Caco-2 (cell line): ENCODE data around the gene CTTNBP2. TPM values are rescaled to one million over a fixed set of nuclear protein-coding genes. Genes with fewer than 3 reads are reported as not detected.

ENCODE experiments used
- BruUV-seq: library from RNA; stranded (reverse); fragments of 400-500 nt; replicated peaks from 2 replicates; lab custom pipeline; 2021; lab: Mats Ljungman, UMichigan
- CTCF ChIA-PET: fragments of 300-600 bp; sonication (Branson Sonifier 250); formaldehyde crosslinking; loops from one replicate; lab custom pipeline; 2022; ENCODE audit warnings: antibody characterized with exemption; lab: Charles Lee
- POLR2A ChIA-PET: fragments of 300-600 bp; sonication (Branson Sonifier 250); formaldehyde crosslinking; loops from one replicate; lab custom pipeline; 2022; ENCODE audit warnings: antibody characterized with exemption; lab: Charles Lee
- DNase-seq, 2 experiments: peaks; one replicate each; pipeline versions ENCODE4 v3.0.0 to v3.0.0-alpha.2; 2020 to 2022
- H3K27me3 ChIP-seq: replicated peaks from 2 replicates; pipeline ENCODE4 v1.6.0; 2011; ENCODE audit warnings: low read length; ENCODE audit not compliant: control insufficient read depth, insufficient read depth
- H3K36me3 ChIP-seq: 2 replicates; pipeline ENCODE4 v1.5.1; 2011; ENCODE audit warnings: low read length; ENCODE audit not compliant: control insufficient read depth, insufficient read depth
- H3K4me1 ChIP-seq: fragments of 250-450 bp; sonication (Bioruptor Pico); 2 replicates; pipeline ENCODE4 v1.5.1; 2020; ENCODE audit warnings: mild to moderate bottlenecking
- H3K4me3 ChIP-seq: 2 replicates; pipeline ENCODE4 v1.5.1; 2011; ENCODE audit warnings: low read depth, mild to moderate bottlenecking, control low read depth, low read length
- H3K9me3 ChIP-seq: fragments of 250-450 bp; sonication (Bioruptor Pico); 2 replicates; pipeline ENCODE4 v1.5.1; 2020; ENCODE audit warnings: mild to moderate bottlenecking, moderate library complexity
- H3K27ac Mint-ChIP-seq: one replicate; pipeline ENCODE4 v1.8.0; 2022; ENCODE audit warnings: mixed read lengths; ENCODE audit not compliant: unreplicated experiment
- H3K27me3 Mint-ChIP-seq: one replicate; pipeline ENCODE4 v1.8.0; 2022; ENCODE audit warnings: mixed read lengths; ENCODE audit not compliant: insufficient read depth, unreplicated experiment
- H3K36me3 Mint-ChIP-seq: one replicate; pipeline ENCODE4 v1.8.0; 2022; ENCODE audit warnings: mild to moderate bottlenecking, mixed read lengths; ENCODE audit not compliant: insufficient read depth, unreplicated experiment
- H3K4me1 Mint-ChIP-seq: one replicate; pipeline ENCODE4 v1.8.0; 2022; ENCODE audit warnings: low read depth, mixed read lengths; ENCODE audit not compliant: unreplicated experiment
- H3K4me3 Mint-ChIP-seq: one replicate; pipeline ENCODE4 v1.8.0; 2022; ENCODE audit warnings: mild to moderate bottlenecking, moderate library complexity, mixed read lengths; ENCODE audit not compliant: unreplicated experiment
- H3K9me3 Mint-ChIP-seq: one replicate; pipeline ENCODE4 v1.8.0; 2022; ENCODE audit warnings: mixed read lengths; ENCODE audit not compliant: unreplicated experiment
- intact Hi-C: fragments of 100-400 bp; cut with micrococcal nuclease; formaldehyde crosslinking; loops from one replicate; pipeline ENCODE4 v1.10.0; 2022; ENCODE audit not compliant: unreplicated experiment
- total RNA-seq: library from RNA; stranded (reverse); gene quantifications from 2 replicates; pipeline ENCODE4 v1.2.3, GENCODE V29; 2022
- TF ChIP-seq, protein P1 (sequence below), 2 experiments: fragments of 200-600 bp in 1 of 2; IDR thresholded peaks; 1 replicate in 1 of 2; 2 replicates in 1 of 2; pipeline versions ENCODE4 v1.5.1 to v1.8.0; 2011 to 2022; ENCODE audit warnings: antibody characterized with exemption in 1 of 2, control low read depth in 1 of 2, inconsistent platforms in 1 of 2, low read depth in 1 of 2, low read length in 1 of 2, mild to moderate bottlenecking in 1 of 2, moderate library complexity in 1 of 2; ENCODE audit not compliant: insufficient read depth in 1 of 2, severe bottlenecking in 1 of 2, unreplicated experiment in 1 of 2

Gene CTTNBP2
- total RNA-seq, 1 experiment from 2014 or later: 3.2 TPM

DNA sequence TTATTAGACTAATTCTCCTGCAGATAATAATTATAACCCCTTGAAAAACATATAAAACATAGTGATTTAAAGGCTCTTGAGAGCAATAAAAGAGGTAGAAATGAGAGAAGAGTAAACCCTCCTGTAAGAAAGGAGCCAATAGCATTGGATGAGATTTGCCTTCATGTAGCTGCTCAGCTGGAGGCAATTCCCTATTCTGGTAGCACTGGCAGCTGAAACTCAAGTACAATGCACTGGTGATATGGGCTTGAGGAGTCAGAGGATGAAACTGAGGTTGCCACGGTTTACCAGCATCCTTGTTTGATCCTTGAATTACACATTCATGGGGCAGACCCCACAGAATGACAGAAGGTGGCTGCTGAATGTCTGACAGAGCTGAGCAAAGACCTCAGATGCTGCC is 76.4 kb downstream of the CTTNBP2 start:
- DNase-seq: no peak
- TF ChIP-seq, protein P1, sequence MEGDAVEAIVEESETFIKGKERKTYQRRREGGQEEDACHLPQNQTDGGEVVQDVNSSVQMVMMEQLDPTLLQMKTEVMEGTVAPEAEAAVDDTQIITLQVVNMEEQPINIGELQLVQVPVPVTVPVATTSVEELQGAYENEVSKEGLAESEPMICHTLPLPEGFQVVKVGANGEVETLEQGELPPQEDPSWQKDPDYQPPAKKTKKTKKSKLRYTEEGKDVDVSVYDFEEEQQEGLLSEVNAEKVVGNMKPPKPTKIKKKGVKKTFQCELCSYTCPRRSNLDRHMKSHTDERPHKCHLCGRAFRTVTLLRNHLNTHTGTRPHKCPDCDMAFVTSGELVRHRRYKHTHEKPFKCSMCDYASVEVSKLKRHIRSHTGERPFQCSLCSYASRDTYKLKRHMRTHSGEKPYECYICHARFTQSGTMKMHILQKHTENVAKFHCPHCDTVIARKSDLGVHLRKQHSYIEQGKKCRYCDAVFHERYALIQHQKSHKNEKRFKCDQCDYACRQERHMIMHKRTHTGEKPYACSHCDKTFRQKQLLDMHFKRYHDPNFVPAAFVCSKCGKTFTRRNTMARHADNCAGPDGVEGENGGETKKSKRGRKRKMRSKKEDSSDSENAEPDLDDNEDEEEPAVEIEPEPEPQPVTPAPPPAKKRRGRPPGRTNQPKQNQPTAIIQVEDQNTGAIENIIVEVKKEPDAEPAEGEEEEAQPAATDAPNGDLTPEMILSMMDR (IDR thresholded peaks at IDR 0.05; ENCODE audit: insufficient read depth in 1 of 2, low read depth in 1 of 2, low read length in 1 of 2, severe bottlenecking in 1 of 2, unreplicated experiment in 1 of 2): no peak
- Mint-ChIP-seq H3K4me3 (no peak overlapping the region), H3K27ac (no peak overlapping the region), H3K9me3 (no peaks in the 10 kb centered on the region), H3K4me1 (no peaks in the 10 kb centered on the region), H3K36me3 (no peaks in the 10 kb centered on the region), H3K27me3 (peaks cover 6% of the 10 kb centered on the region)
- CTCF ChIA-PET: no interaction called here
- BruUV-seq: no TSS peak
- H3K27me3 ChIP-seq: no peaks in the 10 kb centered on the region; the same call in 1 of the 2 replicates
- no peaks in the 10 kb centered on the region for H3K36me3 ChIP-seq
- POLR2A ChIA-PET: no interaction called here
- H3K9me3 ChIP-seq: no peaks in the 10 kb centered on the region
- H3K4me3 ChIP-seq: no peak overlapping the region
- intact Hi-C loops: no loop called here
- no peaks in the 10 kb centered on the region for H3K4me1 ChIP-seq

DNA sequence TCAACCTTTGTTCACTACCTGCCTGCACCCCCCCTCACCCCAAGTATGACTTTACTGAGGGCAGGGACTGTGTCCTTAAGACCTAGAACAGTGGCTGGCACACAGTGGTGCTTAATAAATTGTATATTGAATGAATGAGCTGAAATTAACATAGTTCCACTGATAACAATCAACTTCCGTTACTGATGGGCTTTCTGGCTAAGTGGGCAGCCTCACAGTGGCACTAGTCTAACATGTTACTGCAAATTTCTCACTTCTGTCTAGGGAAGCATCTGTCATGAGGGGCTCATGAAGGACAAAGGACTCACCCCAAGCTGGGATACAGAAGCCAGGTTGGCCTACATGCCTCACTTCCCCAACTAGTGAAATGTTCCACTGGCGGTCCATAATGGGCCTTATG is 79.3 kb downstream of the CTTNBP2 start:
- Mint-ChIP-seq H3K27ac (no peak overlapping the region), H3K27me3 (peaks cover 6% of the 10 kb centered on the region), H3K4me1 (no peaks in the 10 kb centered on the region), H3K9me3 (no peaks in the 10 kb centered on the region), H3K4me3 (no peak overlapping the region), H3K36me3 (no peaks in the 10 kb centered on the region)
- H3K36me3 ChIP-seq: no peaks in the 10 kb centered on the region
- BruUV-seq: no TSS peak
- no peaks in the 10 kb centered on the region; the same call in 1 of the 2 replicates for H3K27me3 ChIP-seq
- ChIA-PET CTCF (no interaction called here), POLR2A (no interaction called here)
- TF ChIP-seq, protein P1 (IDR thresholded peaks at IDR 0.05; ENCODE audit: insufficient read depth in 1 of 2, low read depth in 1 of 2, low read length in 1 of 2, severe bottlenecking in 1 of 2, unreplicated experiment in 1 of 2): no peak
- DNase-seq: no peak
- H3K4me3 ChIP-seq: no peak overlapping the region
- H3K4me1 ChIP-seq: no peaks in the 10 kb centered on the region
- no peaks in the 10 kb centered on the region for H3K9me3 ChIP-seq
- intact Hi-C loops: no loop called here

DNA sequence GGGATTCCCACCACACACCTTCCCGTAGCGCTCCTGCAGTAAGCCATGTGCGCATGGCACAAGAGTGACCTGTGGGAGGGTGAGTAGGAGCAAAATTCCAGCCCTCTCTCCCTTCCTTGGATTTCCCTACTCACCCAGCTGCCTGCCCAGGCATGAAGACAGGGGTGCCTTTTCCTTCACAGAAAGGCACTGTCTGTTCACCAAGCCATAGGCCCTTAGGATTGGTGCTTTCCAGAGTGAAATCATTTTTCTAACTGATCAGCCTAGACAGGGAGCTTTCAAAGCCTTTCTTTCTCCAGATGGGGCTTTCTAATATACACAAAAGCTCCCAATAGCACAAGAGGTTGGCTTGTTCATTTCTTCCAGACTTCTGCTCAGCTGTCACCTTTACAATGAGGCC is 79.7 kb downstream of the CTTNBP2 start:
- no peaks in the 10 kb centered on the region for H3K36me3 ChIP-seq
- TF ChIP-seq, protein P1 (IDR thresholded peaks at IDR 0.05; ENCODE audit: insufficient read depth in 1 of 2, low read depth in 1 of 2, low read length in 1 of 2, severe bottlenecking in 1 of 2, unreplicated experiment in 1 of 2): no peak
- no peak overlapping the region for H3K4me3 Mint-ChIP-seq
- no peaks in the 10 kb centered on the region for H3K4me1 Mint-ChIP-seq
- ChIA-PET CTCF (no interaction called here), POLR2A (no interaction called here)
- no peak overlapping the region for H3K4me3 ChIP-seq
- no peaks in the 10 kb centered on the region for H3K36me3 Mint-ChIP-seq
- H3K27ac Mint-ChIP-seq: no peak overlapping the region
- H3K27me3 ChIP-seq: no peaks in the 10 kb centered on the region; the same call in 1 of the 2 replicates
- peaks cover 5% of the 10 kb centered on the region for H3K27me3 Mint-ChIP-seq
- no peaks in the 10 kb centered on the region for H3K4me1 ChIP-seq
- DNase-seq: no peak
- intact Hi-C loops: no loop called here
- H3K9me3 ChIP-seq: no peaks in the 10 kb centered on the region
- no TSS peak for BruUV-seq
- no peaks in the 10 kb centered on the region for H3K9me3 Mint-ChIP-seq
